CD4-positive, CD25-positive, alpha-beta regulatory T cell (primary cell): ENCODE results near the gene ZIC1. TPM values are rescaled to one million over a fixed set of nuclear protein-coding genes. Genes with fewer than 3 reads are reported as not detected.

Experiments used
- ATAC-seq, 2 donors: fragments of 150-1000 bp; cut with Tn5 transposase; one replicate each; pipeline ENCODE4 v1.10.0; 2021; ENCODE audit warnings: low read depth in 2 of 2, moderate number of reproducible peaks in 2 of 2, moderate library complexity in 1 of 2
- DNase-seq, 3 donors: peaks; one replicate each; pipeline versions ENCODE4 v3.0.0 to v3.0.0-alpha.2; 2012 to 2022; ENCODE audit warnings: mixed read lengths in 1 of 3
- H3K27ac ChIP-seq: one replicate; pipeline ENCODE4 v1.7.0; 2013; ENCODE audit warnings: mild to moderate bottlenecking, low read length; ENCODE audit not compliant: insufficient read depth, poor library complexity, severe bottlenecking
- H3K27me3 ChIP-seq: one replicate; pipeline ENCODE4 v1.7.0; 2013; ENCODE audit warnings: low read length; ENCODE audit not compliant: control insufficient read depth, insufficient read depth
- H3K36me3 ChIP-seq: one replicate; pipeline ENCODE4 v1.7.0; 2013; ENCODE audit warnings: mild to moderate bottlenecking, low read length, moderate library complexity; ENCODE audit not compliant: control insufficient read depth, insufficient read depth
- H3K4me1 ChIP-seq: 2 replicates; pipeline ENCODE4 v1.7.0; 2013; ENCODE audit warnings: mild to moderate bottlenecking, low read length; ENCODE audit not compliant: insufficient read depth, control insufficient read depth, poor library complexity, severe bottlenecking
- H3K4me3 ChIP-seq: one replicate; pipeline ENCODE4 v1.7.0; 2013; ENCODE audit warnings: low read depth, mild to moderate bottlenecking, low read length, moderate library complexity
- H3K9me3 ChIP-seq, 2 experiments: 1 replicate in 1 of 2; 2 replicates in 1 of 2; pipeline ENCODE4 v1.7.0; 2013; ENCODE audit warnings: low read length in 2 of 2, mild to moderate bottlenecking in 1 of 2, moderate library complexity in 1 of 2; ENCODE audit not compliant: control insufficient read depth in 2 of 2
- H3K27ac Mint-ChIP-seq, 3 donors: one replicate each; pipeline ENCODE4 v1.8.0; 2020 to 2022; ENCODE audit warnings: mild to moderate bottlenecking in 3 of 3, mixed read lengths in 3 of 3, moderate library complexity in 2 of 3
- H3K27me3 Mint-ChIP-seq: one replicate; pipeline ENCODE4 v1.8.0; 2022; ENCODE audit warnings: mild to moderate bottlenecking, mixed read lengths
- H3K36me3 Mint-ChIP-seq: one replicate; pipeline ENCODE4 v1.8.0; 2020; ENCODE audit warnings: mixed read lengths
- H3K4me1 Mint-ChIP-seq, 4 donors: one replicate each; pipeline ENCODE4 v1.8.0; 2020 to 2022; ENCODE audit warnings: mixed read lengths in 4 of 4, mild to moderate bottlenecking in 1 of 4
- H3K4me3 Mint-ChIP-seq, 4 donors: one replicate each; pipeline ENCODE4 v1.8.0; 2020 to 2022; ENCODE audit warnings: mild to moderate bottlenecking in 4 of 4, mixed read lengths in 4 of 4, moderate library complexity in 3 of 4
- H3K9me3 Mint-ChIP-seq, 7 donors: one replicate each; pipeline ENCODE4 v1.8.0; 2020 to 2022; ENCODE audit warnings: mixed read lengths in 7 of 7, mild to moderate bottlenecking in 3 of 7, moderate library complexity in 2 of 7
- polyA plus RNA-seq, 4 donors: library from polyadenylated mRNA; unstranded; fragments of 300-500 nt; fragmentation: Illumina TruSeq; gene quantifications; one replicate each; pipeline ENCODE4 v1.2.3, GENCODE V29; 2021
- total RNA-seq: library from RNA; stranded (reverse); gene quantifications from one replicate; pipeline ENCODE4 v1.2.3, GENCODE V29; 2022

Gene ZIC1
- total and polyA plus RNA-seq, 5 donors from 2014 or later: not detected

DNA sequence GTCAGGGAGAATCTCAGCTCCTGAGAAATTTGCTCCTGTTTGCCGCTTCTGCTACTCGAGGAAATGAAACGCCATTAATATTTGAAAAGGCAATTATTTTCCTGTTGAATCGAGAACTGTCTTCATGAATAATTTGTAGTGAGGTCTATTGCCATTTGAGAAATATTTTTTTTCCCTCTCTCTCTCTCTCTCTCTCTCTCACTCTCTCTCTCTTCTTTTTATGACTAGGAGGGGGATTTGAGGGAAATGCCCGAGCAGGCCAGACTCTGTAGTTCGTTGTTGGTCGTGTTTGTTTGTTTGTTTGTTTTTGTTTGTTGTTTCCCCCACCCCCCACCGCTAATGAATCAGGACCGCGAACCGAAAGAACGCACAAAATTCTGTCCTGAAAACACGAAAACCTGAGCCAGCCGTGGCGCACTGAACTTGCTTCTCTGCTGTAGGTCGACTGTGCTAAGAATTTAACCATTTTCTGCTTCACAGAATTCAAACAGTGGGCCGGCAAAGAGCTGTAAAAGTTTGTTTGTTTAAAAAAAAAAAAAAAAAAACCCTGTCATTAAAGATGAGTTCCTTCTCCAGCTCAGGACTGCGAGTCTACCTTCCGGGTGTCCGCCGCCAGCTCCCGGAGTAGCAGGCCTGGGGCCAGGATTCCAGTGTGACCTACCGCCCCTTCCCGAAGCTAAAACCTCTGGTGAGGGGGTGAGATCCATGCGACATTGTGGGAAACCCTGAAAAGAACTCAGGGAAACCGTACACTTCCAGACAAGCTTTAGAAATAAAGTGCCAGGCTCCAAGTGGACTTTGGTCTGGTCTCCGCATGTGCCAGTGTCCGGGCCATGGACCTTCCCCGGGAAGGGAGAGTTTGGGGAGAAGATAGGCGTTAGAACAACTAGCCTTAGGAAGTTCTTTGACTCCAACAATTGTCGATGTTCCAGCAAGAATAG lies 15.0 kb upstream of the ZIC1 start:
- peaks cover 77% of the 10 kb centered on the region for H3K27me3 Mint-ChIP-seq
- peaks cover 0 to 24% (median 0%) of the 10 kb centered on the region in 7 donors for H3K9me3 Mint-ChIP-seq
- no peaks in the 10 kb centered on the region for H3K36me3 Mint-ChIP-seq
- no peaks in the 10 kb centered on the region for H3K4me1 Mint-ChIP-seq
- no peaks in the 10 kb centered on the region for H3K36me3 ChIP-seq
- DNase-seq: no peak
- ATAC-seq: no peak
- H3K27ac Mint-ChIP-seq: peak overlapping the region in 1 of 3 donors; percentile 87
- peaks cover 23% of the 10 kb centered on the region for H3K27me3 ChIP-seq
- no peaks in the 10 kb centered on the region for H3K4me1 ChIP-seq
- peaks cover 2 to 3% of the 10 kb centered on the region in 2 experiments for H3K9me3 ChIP-seq
- H3K4me3 Mint-ChIP-seq: peak overlapping the region in 1 of 4 donors; percentile 52
- no peak overlapping the region for H3K4me3 ChIP-seq
- no peak overlapping the region for H3K27ac ChIP-seq

DNA sequence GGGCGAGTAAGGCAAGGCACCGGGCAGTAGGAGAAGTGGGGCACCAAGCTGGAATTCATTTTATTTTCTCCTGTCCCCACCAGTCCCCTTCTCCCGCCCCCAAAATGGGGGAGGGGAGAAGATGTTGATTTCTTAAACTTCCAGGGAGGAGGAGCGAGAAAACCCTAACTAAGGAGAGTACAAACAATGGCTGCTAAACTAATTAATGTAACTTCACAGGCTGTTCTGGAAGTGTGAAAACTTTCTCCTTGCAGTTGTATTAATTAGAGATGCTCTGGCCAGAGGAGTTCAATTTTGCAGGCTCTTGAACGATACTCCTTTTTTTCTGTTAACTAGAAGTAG lies 14.3 kb upstream of the ZIC1 start:
- H3K4me1 Mint-ChIP-seq: no peaks in the 10 kb centered on the region
- H3K9me3 ChIP-seq: peaks cover 2 to 3% of the 10 kb centered on the region in 2 experiments
- no peaks in the 10 kb centered on the region for H3K4me1 ChIP-seq
- no peaks in the 10 kb centered on the region for H3K36me3 ChIP-seq
- no peak overlapping the region for H3K27ac ChIP-seq
- H3K27me3 ChIP-seq: peaks cover 22% of the 10 kb centered on the region
- ATAC-seq (no peak), DNase-seq (no peak)
- H3K4me3 Mint-ChIP-seq: no peak overlapping the region
- H3K36me3 Mint-ChIP-seq: no peaks in the 10 kb centered on the region
- H3K4me3 ChIP-seq: no peak overlapping the region
- peaks cover 0 to 21% (median 0%) of the 10 kb centered on the region in 7 donors for H3K9me3 Mint-ChIP-seq
- H3K27me3 Mint-ChIP-seq: peaks cover 77% of the 10 kb centered on the region
- peak overlapping the region in 1 of 3 donors; percentile 23 for H3K27ac Mint-ChIP-seq

DNA sequence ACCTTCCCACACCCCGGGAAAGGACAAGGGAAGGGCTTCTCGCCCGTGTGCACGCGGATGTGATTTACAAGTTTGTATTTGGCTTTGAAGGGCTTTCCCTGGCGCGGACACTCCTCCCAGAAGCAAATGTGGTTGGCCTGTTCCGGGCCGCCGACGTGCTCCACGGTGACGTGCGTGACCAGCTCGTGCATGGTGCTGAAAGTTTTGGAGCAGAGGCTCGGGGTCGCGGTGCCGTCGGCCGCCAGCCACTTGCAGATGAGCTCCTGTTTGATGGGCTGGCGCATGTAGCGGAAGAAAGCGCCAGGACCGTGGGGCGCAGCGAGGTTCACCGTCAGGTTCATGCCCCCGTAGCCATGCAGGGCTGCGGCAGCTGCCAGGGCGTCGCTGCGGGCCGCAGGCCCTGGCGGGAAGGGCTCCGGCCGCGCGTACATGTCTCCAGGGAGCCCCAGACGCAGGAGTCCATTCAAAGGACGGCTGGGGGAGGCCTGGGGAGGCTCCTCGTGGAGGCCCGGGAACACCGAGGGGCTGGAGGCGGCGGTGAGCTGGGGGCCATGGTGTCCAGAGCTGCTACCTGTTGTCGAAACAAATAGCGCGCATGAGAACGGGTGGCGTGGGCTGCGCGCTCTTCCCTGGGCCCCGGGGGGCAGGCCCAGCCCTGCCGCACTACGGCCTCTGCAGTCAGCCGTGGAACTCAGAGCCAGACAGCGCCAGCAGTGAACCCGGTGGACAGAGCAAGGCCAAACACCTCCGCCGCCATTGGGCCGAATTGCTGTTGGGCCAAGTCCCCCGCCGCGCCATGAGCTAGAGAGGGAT lies 13.1 kb upstream of the ZIC1 start:
- H3K4me3 ChIP-seq: no peak overlapping the region
- peaks cover 0 to 2% of the 10 kb centered on the region in 2 experiments for H3K9me3 ChIP-seq
- Mint-ChIP-seq H3K4me3 (peak overlapping the region in 1 of 4 donors; percentile 13), H3K9me3 (peaks cover 0 to 18% (median 2%) of the 10 kb centered on the region in 7 donors), H3K27me3 (peaks cover 84% of the 10 kb centered on the region), H3K27ac (no peak overlapping the region), H3K36me3 (no peaks in the 10 kb centered on the region), H3K4me1 (no peaks in the 10 kb centered on the region)
- H3K27me3 ChIP-seq: peaks cover 19% of the 10 kb centered on the region
- H3K4me1 ChIP-seq: no peaks in the 10 kb centered on the region
- H3K36me3 ChIP-seq: no peaks in the 10 kb centered on the region
- ATAC-seq (no peak), DNase-seq (no peak)
- H3K27ac ChIP-seq: no peak overlapping the region

DNA sequence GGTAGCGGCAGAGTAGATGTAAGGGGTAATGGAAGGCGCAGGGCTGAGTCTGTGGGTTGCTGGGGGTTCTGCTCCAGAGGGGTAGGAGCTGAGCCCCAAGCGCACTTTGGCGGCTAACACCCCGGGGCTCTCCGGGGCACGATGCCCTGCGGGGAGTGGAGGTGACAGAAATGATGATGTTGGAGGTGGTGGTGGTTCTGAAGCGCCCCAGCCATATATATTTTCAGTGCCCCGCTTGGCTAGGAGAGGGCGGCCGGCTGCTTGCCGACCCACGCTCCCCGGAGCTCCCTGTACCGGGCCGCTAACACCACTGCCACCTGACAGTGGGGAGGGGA lies 12.5 kb upstream of the ZIC1 start:
- Histone ChIP-seq H3K9me3 (peaks cover 0 to under 1% of the 10 kb centered on the region in 2 experiments), H3K36me3 (no peaks in the 10 kb centered on the region), H3K27me3 (peaks cover 16% of the 10 kb centered on the region), H3K4me1 (no peaks in the 10 kb centered on the region), H3K27ac (no peak overlapping the region), H3K4me3 (no peak overlapping the region)
- Mint-ChIP-seq H3K9me3 (peaks cover 0 to 18% (median 2%) of the 10 kb centered on the region in 7 donors), H3K27me3 (peaks cover 84% of the 10 kb centered on the region), H3K27ac (no peak overlapping the region), H3K4me1 (no peaks in the 10 kb centered on the region), H3K4me3 (peak overlapping the region in 1 of 4 donors; percentile 65), H3K36me3 (no peaks in the 10 kb centered on the region)
- no peak for DNase-seq
- ATAC-seq: no peak

DNA sequence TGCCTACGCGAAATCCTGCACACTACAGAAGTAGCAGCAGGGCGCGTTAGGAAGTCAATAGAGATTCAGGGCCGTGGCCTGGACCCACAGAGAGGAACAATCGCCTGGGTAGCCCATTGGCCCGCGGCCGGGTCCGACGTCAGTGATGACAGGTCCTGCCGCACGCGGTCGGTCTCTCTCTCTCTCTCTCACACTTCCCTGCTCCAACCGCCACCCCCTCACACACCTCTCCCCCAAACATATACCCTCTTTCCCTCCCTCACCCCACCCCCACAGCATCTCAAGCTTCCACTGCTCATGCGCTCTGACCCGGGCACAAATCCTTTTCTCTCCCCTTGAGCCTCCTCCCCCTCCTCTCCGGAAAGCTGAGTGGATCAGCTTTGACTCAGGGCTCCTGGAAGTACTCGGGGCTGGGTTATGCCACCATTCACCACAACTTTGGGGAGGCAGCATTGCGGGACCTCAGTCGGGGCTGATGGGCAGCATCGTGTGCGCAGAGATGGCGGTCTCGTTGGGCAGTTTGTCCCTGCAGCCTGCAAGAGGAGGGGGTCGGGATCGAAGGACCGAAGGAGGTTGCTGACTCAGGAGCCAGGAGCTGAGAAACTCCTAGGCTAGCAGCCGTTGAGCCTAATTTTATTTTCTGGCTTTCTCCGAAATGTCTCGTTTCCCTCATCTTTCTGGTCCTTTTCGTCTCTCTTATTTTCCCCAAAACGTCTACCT lies 11.8 kb upstream of the ZIC1 start:
- H3K36me3 ChIP-seq: no peaks in the 10 kb centered on the region
- no peaks in the 10 kb centered on the region for H3K4me1 ChIP-seq
- Mint-ChIP-seq H3K27ac (no peak overlapping the region), H3K4me1 (no peaks in the 10 kb centered on the region), H3K27me3 (peaks cover 86% of the 10 kb centered on the region), H3K4me3 (peak overlapping the region in 1 of 4 donors; percentile 65), H3K9me3 (peaks cover 0 to 18% (median 3%) of the 10 kb centered on the region in 7 donors), H3K36me3 (no peaks in the 10 kb centered on the region)
- peaks cover 17% of the 10 kb centered on the region for H3K27me3 ChIP-seq
- no peak for ATAC-seq
- no peak overlapping the region for H3K4me3 ChIP-seq
- H3K9me3 ChIP-seq: no peaks in the 10 kb centered on the region
- no peak for DNase-seq
- no peak overlapping the region for H3K27ac ChIP-seq

DNA sequence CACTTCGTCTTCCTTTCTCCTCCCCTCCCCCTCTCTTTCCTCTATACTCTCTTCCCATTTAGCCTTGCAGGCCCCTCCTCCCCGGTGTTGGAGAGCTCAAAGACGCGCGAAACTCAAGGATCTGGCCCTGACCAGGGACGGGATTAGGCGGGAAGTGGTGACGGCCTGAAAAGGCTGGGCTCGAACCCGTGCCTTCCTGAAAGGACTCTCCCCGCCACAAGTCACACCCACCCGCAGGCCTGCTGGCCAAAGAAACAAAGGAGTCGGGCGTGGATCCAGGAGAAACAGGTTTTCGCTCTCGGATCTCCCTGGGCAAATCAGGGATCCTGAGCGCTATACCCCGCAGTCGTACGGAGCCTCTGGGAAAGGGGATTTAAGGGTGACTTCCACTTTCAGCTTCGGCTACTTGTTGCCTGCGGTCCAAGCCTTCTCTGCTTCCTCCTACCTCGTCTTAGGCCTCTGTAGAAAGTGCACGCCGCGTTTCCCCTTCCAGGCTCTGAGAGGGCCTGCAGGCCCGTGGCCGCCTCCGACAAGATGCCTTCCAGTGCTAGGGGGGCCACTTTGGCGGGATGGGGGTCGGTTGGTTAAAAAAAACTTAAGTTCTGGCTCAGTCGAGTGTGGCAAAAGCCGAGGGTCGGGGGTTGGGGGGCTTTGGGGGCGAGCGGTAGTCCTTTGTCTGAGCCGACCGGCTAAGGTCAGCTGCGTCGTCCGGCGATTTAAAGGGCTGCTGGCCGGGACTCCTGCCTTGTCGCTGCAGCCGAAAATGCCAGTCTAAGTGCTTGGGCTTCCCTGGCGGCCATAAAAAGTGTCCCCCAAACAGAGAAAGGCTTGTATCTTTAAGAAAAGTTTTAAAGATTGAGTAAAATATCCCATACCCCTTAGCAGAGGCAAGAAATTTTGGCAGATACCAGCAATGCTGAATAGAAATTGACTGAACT lies 11.0 kb upstream of the ZIC1 start:
- Histone ChIP-seq H3K27ac (no peak overlapping the region), H3K27me3 (peaks cover 17% of the 10 kb centered on the region), H3K36me3 (no peaks in the 10 kb centered on the region), H3K9me3 (no peaks in the 10 kb centered on the region), H3K4me1 (no peaks in the 10 kb centered on the region), H3K4me3 (no peak overlapping the region)
- ATAC-seq (no peak), DNase-seq (no peak)
- H3K27me3 Mint-ChIP-seq: peaks cover 86% of the 10 kb centered on the region
- H3K4me3 Mint-ChIP-seq: no peak overlapping the region
- peaks cover 0 to 18% (median 3%) of the 10 kb centered on the region in 7 donors for H3K9me3 Mint-ChIP-seq
- no peak overlapping the region for H3K27ac Mint-ChIP-seq
- H3K4me1 Mint-ChIP-seq: no peaks in the 10 kb centered on the region
- no peaks in the 10 kb centered on the region for H3K36me3 Mint-ChIP-seq
